RWPE2 (cell line): Measurements from ENCODE around the gene NAA80.

Experiments
- ATAC-seq: fragments of 200-7000 bp; cut with Tn5 transposase; 3 replicates; pipeline ENCODE4 v1.9.1; 2021; ENCODE audit warnings: low read depth
- DNase-seq: peaks from one replicate; pipeline ENCODE4 v3.0.0-alpha.2; 2020; ENCODE audit warnings: low spot score
- H3K27ac ChIP-seq: fragments of 450-650 bp; 2 replicates; pipeline ENCODE4 v1.5.1; 2017; ENCODE audit warnings: mild to moderate bottlenecking; ENCODE audit not compliant: poor library complexity, severe bottlenecking
- H3K27me3 ChIP-seq: fragments of 250-450 bp; sonication (Bioruptor Pico); 2 replicates; pipeline ENCODE4 v1.5.1; 2021; ENCODE audit warnings: mild to moderate bottlenecking, moderate library complexity; ENCODE audit not compliant: insufficient read depth, poor library complexity, severe bottlenecking
- H3K36me3 ChIP-seq: fragments of 250-450 bp; sonication (Bioruptor Pico); 2 replicates; pipeline ENCODE4 v1.5.1; 2020; ENCODE audit warnings: low read depth, mild to moderate bottlenecking, moderate library complexity
- H3K4me1 ChIP-seq: fragments of 250-450 bp; sonication (Bioruptor Pico); 2 replicates; pipeline ENCODE4 v1.5.1; 2021; ENCODE audit warnings: mild to moderate bottlenecking, moderate library complexity; ENCODE audit not compliant: insufficient read depth, poor library complexity, severe bottlenecking
- H3K4me3 ChIP-seq: fragments of 250-450 bp; sonication (Bioruptor Pico); 2 replicates; pipeline ENCODE4 v1.5.1; 2021; ENCODE audit warnings: mild to moderate bottlenecking, moderate library complexity; ENCODE audit not compliant: severe bottlenecking
- H3K9me3 ChIP-seq: fragments of 250-450 bp; sonication (Bioruptor Pico); 2 replicates; pipeline ENCODE4 v1.5.1; 2021; ENCODE audit warnings: mild to moderate bottlenecking, moderate library complexity; ENCODE audit not compliant: severe bottlenecking
- TF ChIP-seq, protein P1 (sequence below): fragments of 450-650 bp; IDR thresholded peaks from one replicate; pipeline ENCODE4 v1.5.1; 2017; ENCODE audit warnings: mild to moderate bottlenecking, moderate library complexity; ENCODE audit not compliant: poor library complexity, severe bottlenecking

NAA80 gene

GRCh38 chr3:50255251-50255615 lies 44.0 kb downstream of the NAA80 start:
- H3K4me1 ChIP-seq = peaks cover 37% of the 10 kb centered on the region
- TF ChIP-seq, protein P1, sequence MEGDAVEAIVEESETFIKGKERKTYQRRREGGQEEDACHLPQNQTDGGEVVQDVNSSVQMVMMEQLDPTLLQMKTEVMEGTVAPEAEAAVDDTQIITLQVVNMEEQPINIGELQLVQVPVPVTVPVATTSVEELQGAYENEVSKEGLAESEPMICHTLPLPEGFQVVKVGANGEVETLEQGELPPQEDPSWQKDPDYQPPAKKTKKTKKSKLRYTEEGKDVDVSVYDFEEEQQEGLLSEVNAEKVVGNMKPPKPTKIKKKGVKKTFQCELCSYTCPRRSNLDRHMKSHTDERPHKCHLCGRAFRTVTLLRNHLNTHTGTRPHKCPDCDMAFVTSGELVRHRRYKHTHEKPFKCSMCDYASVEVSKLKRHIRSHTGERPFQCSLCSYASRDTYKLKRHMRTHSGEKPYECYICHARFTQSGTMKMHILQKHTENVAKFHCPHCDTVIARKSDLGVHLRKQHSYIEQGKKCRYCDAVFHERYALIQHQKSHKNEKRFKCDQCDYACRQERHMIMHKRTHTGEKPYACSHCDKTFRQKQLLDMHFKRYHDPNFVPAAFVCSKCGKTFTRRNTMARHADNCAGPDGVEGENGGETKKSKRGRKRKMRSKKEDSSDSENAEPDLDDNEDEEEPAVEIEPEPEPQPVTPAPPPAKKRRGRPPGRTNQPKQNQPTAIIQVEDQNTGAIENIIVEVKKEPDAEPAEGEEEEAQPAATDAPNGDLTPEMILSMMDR = no peak
- H3K36me3 ChIP-seq = peaks cover 79% of the 10 kb centered on the region
- H3K9me3 ChIP-seq = no peaks in the 10 kb centered on the region
- peak overlapping the region; percentile 93 for H3K27ac ChIP-seq
- DNase-seq (no peak), ATAC-seq (0 out of 3 replicates have a peak, but pooled peaks have one; percentile 3)
- H3K27me3 ChIP-seq = no peaks in the 10 kb centered on the region
- H3K4me3 ChIP-seq = no peak overlapping the region

DNA sequence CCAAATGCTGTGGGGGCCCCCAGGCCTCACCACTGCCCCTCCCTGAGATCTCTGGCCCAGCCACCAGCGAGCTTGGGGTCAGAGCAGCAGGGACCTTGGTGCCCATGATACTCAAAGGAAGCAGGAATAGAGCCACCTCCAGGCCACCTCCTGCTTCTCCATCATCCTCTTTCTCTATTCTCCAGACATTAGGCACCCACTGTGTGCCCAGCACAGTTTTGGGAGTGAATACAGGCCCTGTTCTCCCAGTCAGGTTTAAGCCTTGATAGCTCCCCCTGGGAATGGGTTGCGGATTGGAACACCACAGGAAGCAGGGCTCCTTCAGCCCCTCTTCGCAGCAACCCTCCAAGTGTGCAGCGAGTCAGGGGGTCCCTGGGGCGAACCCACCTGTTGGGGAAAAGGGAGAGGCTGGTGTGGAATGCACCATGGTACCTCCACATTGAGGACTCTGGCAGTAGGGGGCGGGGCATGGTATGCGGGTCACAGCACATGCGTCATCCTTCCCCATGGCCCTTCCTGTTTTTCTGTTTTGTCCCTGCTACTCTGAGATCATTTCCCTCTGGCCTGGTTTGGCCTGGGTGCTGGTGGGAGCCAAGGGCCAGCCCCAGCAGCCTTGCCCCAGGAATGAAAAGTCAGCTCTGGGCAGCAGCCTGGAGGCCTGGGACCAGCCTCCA lies 44.5 kb downstream of the NAA80 start:
- peak; percentile 21 for ATAC-seq
- DNase-seq = no peak
- Histone ChIP-seq H3K27me3 (no peaks in the 10 kb centered on the region), H3K36me3 (peaks cover 81% of the 10 kb centered on the region), H3K4me1 (peaks cover 36% of the 10 kb centered on the region), H3K27ac (peak overlapping the region; percentile 93), H3K4me3 (no peak overlapping the region), H3K9me3 (no peaks in the 10 kb centered on the region)
- TF ChIP-seq, protein P1 = no peak

GRCh38 chr3:50251220-50251619 lies 48.0 kb downstream of the NAA80 start:
- ATAC-seq = peak; percentile 70
- DNase-seq = peak; percentile 91
- Histone ChIP-seq H3K9me3 (no peaks in the 10 kb centered on the region), H3K4me1 (peaks cover 59% of the 10 kb centered on the region), H3K27ac (peak overlapping the region; percentile 93), H3K4me3 (no peak overlapping the region), H3K27me3 (no peaks in the 10 kb centered on the region), H3K36me3 (peaks cover 65% of the 10 kb centered on the region)
- TF ChIP-seq, protein P1 = no peak

DNA sequence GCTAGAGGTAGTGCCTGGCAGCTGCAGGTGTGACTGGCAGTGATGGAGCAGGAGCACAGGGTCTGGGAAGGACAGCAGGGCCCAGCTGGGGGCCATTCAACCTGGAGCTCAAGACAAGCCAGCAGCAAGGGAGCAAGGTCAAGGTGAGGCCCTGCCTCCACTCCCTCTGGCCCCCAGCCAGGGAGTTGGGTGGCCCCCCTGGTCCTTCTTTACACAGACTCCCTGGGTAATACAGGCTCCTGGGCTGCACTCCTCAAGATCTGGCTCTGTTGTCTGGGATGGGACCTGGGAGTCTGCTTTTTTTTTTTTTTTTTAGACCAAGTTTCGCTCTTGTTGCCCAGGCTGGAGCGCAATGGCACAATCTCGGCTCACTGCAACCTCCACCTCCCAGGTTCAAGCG lies 48.7 kb downstream of the NAA80 start:
- no peak overlapping the region for H3K4me3 ChIP-seq
- DNase-seq (no peak), ATAC-seq (no peak)
- peaks cover 63% of the 10 kb centered on the region for H3K4me1 ChIP-seq
- TF ChIP-seq, protein P1 = no peak
- no peaks in the 10 kb centered on the region for H3K9me3 ChIP-seq
- no peaks in the 10 kb centered on the region for H3K27me3 ChIP-seq
- peaks cover 63% of the 10 kb centered on the region for H3K36me3 ChIP-seq
- peak overlapping the region; percentile 93 for H3K27ac ChIP-seq

DNA sequence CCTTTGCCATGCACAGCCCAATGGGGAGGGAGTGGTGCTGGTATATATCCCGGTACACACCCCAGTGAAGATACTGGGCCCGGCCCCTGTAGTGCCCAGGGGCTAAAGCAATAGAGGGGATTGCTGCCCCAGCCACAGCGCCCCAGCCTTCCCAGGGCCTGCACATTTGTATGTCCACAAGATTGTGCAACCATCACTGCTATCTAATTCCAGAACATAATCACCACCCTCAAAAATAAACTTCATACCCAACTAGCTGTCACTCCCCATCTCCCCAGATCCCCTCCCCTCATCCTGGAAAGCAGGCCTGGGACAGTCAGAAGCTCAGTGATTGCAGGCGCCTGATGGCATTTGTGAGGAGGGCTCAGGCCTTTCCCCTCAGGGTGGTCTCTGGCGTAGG lies 49.7 kb downstream of the NAA80 start:
- no peaks in the 10 kb centered on the region for H3K9me3 ChIP-seq
- ATAC-seq = no peak
- H3K27ac ChIP-seq = peak overlapping the region; percentile 93
- H3K27me3 ChIP-seq = no peaks in the 10 kb centered on the region
- peaks cover 53% of the 10 kb centered on the region for H3K4me1 ChIP-seq
- no peak overlapping the region for H3K4me3 ChIP-seq
- TF ChIP-seq, protein P1 = no peak
- H3K36me3 ChIP-seq = peaks cover 54% of the 10 kb centered on the region
- DNase-seq = no peak
